ENCODE results near the gene NHLRC4.

Gene NHLRC4

GRCh38 chr16:574021-574760 lies 7.4 kb downstream of the NHLRC4 start:
- H3K4me3 ChIP-seq (ENCODE audit: low read depth, low read length) = no peak overlapping the region
- TF ChIP-seq, protein P1, sequence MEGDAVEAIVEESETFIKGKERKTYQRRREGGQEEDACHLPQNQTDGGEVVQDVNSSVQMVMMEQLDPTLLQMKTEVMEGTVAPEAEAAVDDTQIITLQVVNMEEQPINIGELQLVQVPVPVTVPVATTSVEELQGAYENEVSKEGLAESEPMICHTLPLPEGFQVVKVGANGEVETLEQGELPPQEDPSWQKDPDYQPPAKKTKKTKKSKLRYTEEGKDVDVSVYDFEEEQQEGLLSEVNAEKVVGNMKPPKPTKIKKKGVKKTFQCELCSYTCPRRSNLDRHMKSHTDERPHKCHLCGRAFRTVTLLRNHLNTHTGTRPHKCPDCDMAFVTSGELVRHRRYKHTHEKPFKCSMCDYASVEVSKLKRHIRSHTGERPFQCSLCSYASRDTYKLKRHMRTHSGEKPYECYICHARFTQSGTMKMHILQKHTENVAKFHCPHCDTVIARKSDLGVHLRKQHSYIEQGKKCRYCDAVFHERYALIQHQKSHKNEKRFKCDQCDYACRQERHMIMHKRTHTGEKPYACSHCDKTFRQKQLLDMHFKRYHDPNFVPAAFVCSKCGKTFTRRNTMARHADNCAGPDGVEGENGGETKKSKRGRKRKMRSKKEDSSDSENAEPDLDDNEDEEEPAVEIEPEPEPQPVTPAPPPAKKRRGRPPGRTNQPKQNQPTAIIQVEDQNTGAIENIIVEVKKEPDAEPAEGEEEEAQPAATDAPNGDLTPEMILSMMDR (IDR thresholded peaks at IDR 0.05; ENCODE audit: borderline replicate concordance, insufficient read depth, low read depth, low read length) = no peak

DNA sequence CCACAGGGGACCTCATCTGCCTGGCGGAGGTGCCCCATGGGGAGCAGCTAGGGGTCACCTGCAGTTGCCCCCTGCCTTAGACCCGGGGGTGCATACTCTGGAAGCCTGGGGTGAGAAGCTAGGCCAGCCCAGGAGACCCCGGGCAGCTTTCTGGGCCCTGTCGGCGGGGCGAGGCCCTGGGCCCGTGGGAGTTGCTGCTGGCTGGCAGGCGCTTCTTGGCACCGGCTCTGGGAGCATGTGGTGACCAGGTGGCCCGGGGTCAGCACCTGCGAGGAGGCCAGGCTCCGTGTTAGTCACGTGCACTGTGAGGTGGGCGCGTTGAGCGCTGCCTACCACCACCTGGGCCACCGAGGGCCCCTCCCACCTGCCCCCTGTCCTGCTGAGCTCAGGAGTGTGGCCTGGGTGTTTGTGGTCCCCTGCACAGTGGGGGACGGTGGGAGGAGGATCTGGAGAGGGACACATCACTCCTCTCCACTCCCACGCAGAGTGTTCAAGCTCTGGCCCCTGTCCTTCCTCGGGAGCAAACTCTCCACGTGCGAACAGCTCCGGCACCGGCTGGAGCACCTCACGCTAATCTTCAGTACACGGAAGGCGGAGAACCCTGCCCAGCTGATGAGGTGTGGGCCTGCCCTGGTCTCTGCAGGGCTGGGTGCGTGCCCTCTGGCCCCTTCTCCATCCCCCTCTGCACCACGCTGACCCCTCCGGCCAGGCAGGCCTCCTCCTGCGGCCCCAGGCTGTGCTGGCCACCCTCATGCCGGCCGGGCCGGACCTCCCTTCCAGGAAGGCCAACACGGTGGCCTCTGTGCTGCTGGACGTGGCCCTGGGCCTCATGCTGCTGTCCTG lies 8.8 kb downstream of the NHLRC4 start:
- no peak overlapping the region for H3K4me3 ChIP-seq (ENCODE audit: low read depth, low read length)
- TF ChIP-seq, protein P1 (IDR thresholded peaks at IDR 0.05; ENCODE audit: borderline replicate concordance, insufficient read depth, low read depth, low read length) = no peak

GRCh38 chr16:576197-576822 lies 9.5 kb downstream of the NHLRC4 start:
- TF ChIP-seq, protein P1 (IDR thresholded peaks at IDR 0.05; ENCODE audit: borderline replicate concordance, insufficient read depth, low read depth, low read length) = no peak
- H3K4me3 ChIP-seq (ENCODE audit: low read depth, low read length) = no peak overlapping the region

DNA sequence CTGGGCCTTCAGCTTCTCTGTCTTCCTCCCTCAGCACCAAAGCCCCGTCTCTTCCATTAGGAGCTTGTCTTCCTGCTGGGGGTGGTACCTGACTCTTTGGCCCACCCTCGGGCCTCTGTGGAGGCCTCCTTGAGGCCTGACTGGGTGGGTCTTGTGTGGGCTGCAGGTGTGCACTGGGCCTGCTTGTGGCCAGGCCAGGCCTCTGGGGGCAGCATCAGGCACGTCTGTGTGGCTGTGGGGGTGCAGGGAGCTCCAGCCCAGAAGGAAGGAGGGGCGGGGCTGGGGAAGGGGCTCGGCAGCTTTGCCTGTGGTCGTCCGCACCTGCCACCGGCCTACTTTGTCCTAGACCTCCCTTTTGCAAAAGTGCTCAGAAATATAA lies 10.0 kb downstream of the NHLRC4 start:
- H3K4me3 ChIP-seq (ENCODE audit: low read depth, low read length) = no peak overlapping the region
- TF ChIP-seq, protein P1 (IDR thresholded peaks at IDR 0.05; ENCODE audit: borderline replicate concordance, insufficient read depth, low read depth, low read length) = no peak

DNA sequence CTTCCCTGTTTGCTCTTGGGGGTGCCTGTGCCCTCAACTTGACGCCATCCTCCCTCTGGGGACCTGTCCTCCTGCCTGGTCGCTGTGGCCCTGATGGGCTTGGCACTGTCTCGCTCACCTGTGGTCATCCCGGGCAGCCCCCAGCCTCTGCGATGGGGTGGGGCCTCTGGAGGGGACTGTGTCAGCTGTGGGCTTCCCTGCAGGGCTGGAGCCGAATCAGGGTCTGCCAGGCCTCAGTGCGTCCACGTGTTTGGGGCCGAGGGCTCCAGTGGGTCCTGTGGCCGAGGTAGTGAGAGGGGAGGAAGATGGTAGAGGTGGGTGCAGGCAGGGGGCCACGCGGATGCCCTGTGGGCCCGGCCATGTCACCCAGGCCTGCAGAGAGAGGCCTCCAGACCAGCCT lies 11.0 kb downstream of the NHLRC4 start:
- no peak overlapping the region for H3K4me3 ChIP-seq (ENCODE audit: low read depth, low read length)
- TF ChIP-seq, protein P1 (IDR thresholded peaks at IDR 0.05; ENCODE audit: borderline replicate concordance, insufficient read depth, low read depth, low read length) = no peak

DNA sequence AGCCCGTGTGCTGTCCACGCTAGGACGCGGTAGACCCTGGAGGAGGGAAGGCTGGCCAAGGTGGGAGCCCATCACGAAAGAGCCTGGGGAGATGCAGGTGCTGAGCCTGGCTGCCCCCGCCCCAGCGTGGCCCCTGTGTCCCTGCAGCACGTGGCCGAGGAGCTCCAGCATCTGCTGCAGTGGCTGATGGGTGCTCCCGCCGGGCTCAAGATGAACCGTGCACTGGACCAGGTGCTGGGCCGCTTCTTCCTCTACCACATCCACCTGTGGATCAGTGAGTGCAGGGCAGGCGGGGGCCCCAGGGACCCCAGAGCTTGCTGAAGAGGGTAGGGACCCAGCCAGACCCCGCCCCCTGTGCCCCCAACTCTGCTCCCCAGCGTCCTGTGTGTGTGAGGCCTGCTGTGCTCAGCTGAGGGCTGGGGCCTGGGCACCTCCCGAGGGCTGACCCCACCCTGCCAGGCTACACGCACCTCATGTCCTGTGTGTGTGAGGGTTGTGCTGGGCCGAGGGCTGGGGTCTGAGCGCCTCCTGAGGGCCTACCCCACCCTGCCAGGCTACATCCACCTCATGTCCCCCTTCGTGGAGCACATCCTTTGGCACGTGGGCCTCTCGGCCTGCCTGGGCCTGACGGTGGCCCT lies 11.5 kb downstream of the NHLRC4 start:
- H3K4me3 ChIP-seq (ENCODE audit: low read depth, low read length) = no peak overlapping the region
- TF ChIP-seq, protein P1 (IDR thresholded peaks at IDR 0.05; ENCODE audit: borderline replicate concordance, insufficient read depth, low read depth, low read length) = no peak

Data from GM12875 (cell line).